GM12878 (cell line): ENCODE data around the gene FADS3. TPM values are rescaled to one million over a fixed set of nuclear protein-coding genes. Genes with fewer than 3 reads are reported as not detected.

Source experiments
- ATAC-seq: fragments of 200-7000 bp; cut with Tn5 transposase; 3 replicates; pipeline ENCODE4 v1.9.1; 2020; ENCODE audit warnings: mild to moderate bottlenecking, moderate library complexity
- BruUV-seq: library from RNA; stranded (reverse); fragments of 400-500 nt; replicated peaks from 2 replicates; lab custom pipeline; 2021; lab: Mats Ljungman, UMichigan
- CTCF ChIA-PET: fragments of 300-600 bp; sonication (Branson Sonifier 250); formaldehyde crosslinking; extraction: SDS; loops from one replicate; lab custom pipeline; 2021; ENCODE audit warnings: inconsistent platforms; lab: Yijun Ruan, JAX
- POLR2A ChIA-PET: fragments of 350-600 bp; formaldehyde crosslinking; extraction: SDS; loops from one replicate; lab custom pipeline; 2021; ENCODE audit warnings: inconsistent platforms; lab: Charles Lee
- RAD21 ChIA-PET: fragments of 300-600 bp; sonication (Branson Sonifier 250); formaldehyde crosslinking; loops from one replicate; lab custom pipeline; 2023; ENCODE audit warnings: antibody characterized with exemption; ENCODE audit not compliant: unreplicated experiment; lab: Charles Lee
- SMC1A ChIA-PET: fragments of 300-600 bp; sonication (Branson Sonifier 250); formaldehyde crosslinking; loops from one replicate; lab custom pipeline; 2023; ENCODE audit not compliant: unreplicated experiment, uncharacterized antibody; lab: Charles Lee
- DNase-seq: peaks from one replicate; pipeline ENCODE4 v3.0.0-alpha.2; 2011; ENCODE audit warnings: low read depth, low spot score
- FAIRE-seq: peaks from 3 replicates; lab custom pipeline; 2011; peaks lifted over from hg19 to GRCh38; lab: Jason Lieb, UNC
- H2AFZ ChIP-seq: 2 replicates; pipeline ENCODE4 v1.6.0; 2011; ENCODE audit warnings: low read depth, low read length, control low read depth; ENCODE audit not compliant: control insufficient read depth
- H3K27ac ChIP-seq: 2 replicates; pipeline ENCODE4 v1.5.1; 2011; ENCODE audit warnings: control low read depth; ENCODE audit not compliant: control insufficient read depth, insufficient read depth
- H3K27me3 ChIP-seq, 2 experiments: replicated peaks in 1 of 2; 2 replicates each; pipeline versions ENCODE4 v1.6.0 to v1.6.1; 2011; ENCODE audit warnings: low read length in 1 of 2; ENCODE audit not compliant: control insufficient read depth in 2 of 2, insufficient read depth in 2 of 2
- H3K36me3 ChIP-seq, 2 experiments: 2 replicates each; pipeline ENCODE4 v1.5.1; 2011; ENCODE audit warnings: low read length in 1 of 2; ENCODE audit not compliant: control insufficient read depth in 2 of 2, insufficient read depth in 2 of 2
- H3K4me1 ChIP-seq: 2 replicates; pipeline ENCODE4 v1.6.1; 2011; ENCODE audit warnings: mild to moderate bottlenecking, low read length, moderate library complexity, mixed read lengths; ENCODE audit not compliant: control insufficient read depth, insufficient read depth
- H3K4me2 ChIP-seq: 2 replicates; pipeline ENCODE4 v1.6.0; 2011; ENCODE audit warnings: control low read depth; ENCODE audit not compliant: control insufficient read depth, insufficient read depth
- H3K4me3 ChIP-seq: fragments of 200-600 bp; sonication (generic); 2 replicates; pipeline ENCODE4 v1.5.1; 2016
- H3K79me2 ChIP-seq: 2 replicates; pipeline ENCODE4 v1.6.0; 2011; ENCODE audit warnings: low read length; ENCODE audit not compliant: control insufficient read depth, insufficient read depth
- H3K9ac ChIP-seq: 2 replicates; pipeline ENCODE4 v1.8.0; 2011; ENCODE audit warnings: low read length, control low read depth, mixed read lengths; ENCODE audit not compliant: control insufficient read depth, insufficient read depth
- H3K9me3 ChIP-seq: replicated peaks from 3 replicates; pipeline ENCODE4 v1.5.1; 2011; ENCODE audit warnings: mild to moderate bottlenecking, low read length; ENCODE audit not compliant: control insufficient read depth, insufficient read depth
- H4K20me1 ChIP-seq: 2 replicates; pipeline ENCODE4 v1.6.0; 2011; ENCODE audit not compliant: control insufficient read depth, insufficient read depth
- HCFC1 ChIP-seq: fragments of 150-350 bp; IDR thresholded peaks from 2 replicates; pipeline ENCODE4 v1.6.1; 2014; ENCODE audit warnings: low read length
- IKZF1 ChIP-seq: fragments of 450-650 bp; conservative IDR thresholded peaks from 2 replicates; pipeline ENCODE4 v1.6.1; 2017; ENCODE audit warnings: antibody characterized with exemption, mild to moderate bottlenecking
- NR2F1 ChIP-seq: fragments of 450-650 bp; conservative IDR thresholded peaks from 2 replicates; pipeline ENCODE4 v1.6.1; 2017; ENCODE audit warnings: mild to moderate bottlenecking
- RAD51 ChIP-seq: fragments of 450-650 bp; IDR thresholded peaks from 2 replicates; pipeline ENCODE4 v1.6.1; 2016; ENCODE audit warnings: moderate library complexity, mild to moderate bottlenecking, inconsistent platforms
- SMAD1 ChIP-seq: fragments of 450-650 bp; IDR thresholded peaks from 2 replicates; pipeline ENCODE4 v1.6.1; 2018; ENCODE audit warnings: mild to moderate bottlenecking, low read depth; ENCODE audit not compliant: partially characterized antibody
- SUPT20H ChIP-seq: IDR thresholded peaks from 2 replicates; pipeline ENCODE4 v1.6.1; 2011; ENCODE audit warnings: low read depth, mild to moderate bottlenecking, low read length, moderate library complexity, borderline replicate concordance; ENCODE audit not compliant: control insufficient read depth
- WGBS: methylation state at CpG from one replicate; pipeline ENCODE4 v1.1.6; 2016; ENCODE audit warnings: low lambda C conversion rate; ENCODE audit not compliant: insufficient replicate concordance, insufficient coverage; ENCODE audit errors: missing lambda C conversion rate; 5-methylcytosine and 5-hydroxymethylcytosine counted together
- in situ Hi-C: fragments of 300-500 bp; cut with MboI; formaldehyde crosslinking; loops from 9 replicates; pipeline ENCODE4 v1.14.3; 2018; ENCODE audit warnings: mixed read lengths
- intact Hi-C: fragments of 100-400 bp; cut with micrococcal nuclease; formaldehyde crosslinking; loops from one replicate; pipeline ENCODE4 v1.14.2; 2022; ENCODE audit not compliant: unreplicated experiment
- polyA plus RNA-seq, 11 experiments: library from polyadenylated mRNA; depleted of rRNA in 4 of 11; unstranded in 6 of 11; stranded (reverse) in 5 of 11; fragments of >200 nt; fragmentation: Nextera tagmentation in 4 of 11; fragmentation: Illumina TruSeq in 1 of 11; extraction: Ambion mirVana in 4 of 11; extraction: Trizol in 1 of 11; gene quantifications; 1 replicate in 1 of 11; 2 replicates in 10 of 11; pipeline versions ENCODE4 v1.2.1 to v1.2.3, GENCODE V29; 2011 to 2016; ENCODE audit warnings: inconsistent platforms in 2 of 11, missing spikeins in 2 of 11, low read depth in 1 of 11
- total RNA-seq, 4 experiments: library from RNA; depleted of rRNA in 3 of 4; stranded (reverse); fragments of >200 nt in 3 of 4; fragmentation: Illumina TruSeq in 1 of 4; extraction: Trizol in 1 of 4; gene quantifications; 2 replicates each; pipeline versions ENCODE4 v1.2.1 to v1.2.3, GENCODE V29; 2013 to 2021

FADS3 gene
- total and polyA plus RNA-seq, 10 of the 15 experiments (the other 5 are each of a cell fraction or from before 2014, with no cell fraction given), result 0.23 to 8.1 (median 4.2) TPM

- Histone ChIP-seq H3K27me3 (no peaks in the 10 kb centered on the region; a peak in 1 of 4 replicates), H3K79me2 (no peaks in the 10 kb centered on the region), H3K9ac (no peak overlapping the region), H3K4me2 (no peak overlapping the region), H4K20me1 (no peaks in the 10 kb centered on the region), H3K9me3 (no peaks in the 10 kb centered on the region), H2AFZ (no peak overlapping the region), H3K4me3 (no peak overlapping the region), H3K4me1 (no peaks in the 10 kb centered on the region), H3K36me3 (no peaks in the 10 kb centered on the region), H3K27ac (no peak overlapping the region)
- no TSS peak for BruUV-seq
- DNase-seq (no peak), FAIRE-seq (no peak), ATAC-seq (no peak)
- no peak for TF ChIP-seq IKZF1
- TF ChIP-seq SMAD1, result no peak
- TF ChIP-seq RAD51, result no peak
- TF ChIP-seq SUPT20H, result no peak
- TF ChIP-seq NR2F1, result no peak
- TF ChIP-seq HCFC1, result no peak
- RAD21 ChIA-PET, result interaction anchor here (1.0 to 3.0 kb wide), 5 partner anchors 18 to 209 kb away, joined by 3 to 8 read pairs (median 4); partner anchors contain the start of gene FADS3
- in situ Hi-C loops, result no loop called here
- intact Hi-C loops, result loop anchor here (5.0 kb wide), 1 partner anchor 76 kb away; no protein-coding TSS in a partner anchor
- POLR2A ChIA-PET, result no interaction called here
- WGBS, result 68% methylated on average over 20 of the region's 20 CpGs
- CTCF ChIA-PET, result interaction anchor here (1.1 to 4.0 kb wide), 6 partner anchors 11 to 235 kb away, joined by 4 to 32 read pairs (median 12); no protein-coding TSS in a partner anchor
- SMC1A ChIA-PET, result interaction anchor here (0.9 to 1.7 kb wide), 2 partner anchors 8 to 76 kb away, joined by 3 to 5 read pairs; no protein-coding TSS in a partner anchor
Measured at GRCh38 chr11:61872935-61873565, 18.3 kb downstream of the FADS3 start.
